ENCODE results near the gene TCHP. TPM values are rescaled to one million over a fixed set of nuclear protein-coding genes. Genes with fewer than 3 reads are reported as not detected.

Gene TCHP
- total and polyA plus RNA-seq, 2 of the 13 experiments (the other 11 are each of a cell fraction or from before 2014, with no cell fraction given): 6.7 to 12.2 TPM

- TF ChIP-seq ATF5 (CRISPR knock-in tag; IDR thresholded peaks at IDR 0.05; ENCODE audit: low read depth) (0 out of 2 replicates have a peak, but pooled peaks have one; percentile 34), TRIM22 (IDR thresholded peaks at IDR 0.05) (no peak), ELK4 (CRISPR knock-in tag; IDR thresholded peaks at IDR 0.05; ENCODE audit: borderline replicate concordance) (peak; percentile 56; the same call in 1 of the 2 replicates), SAP130 (CRISPR knock-in tag; IDR thresholded peaks at IDR 0.05; ENCODE audit: low read depth) (peak; percentile 96), BCL6 (CRISPR knock-in tag; IDR thresholded peaks at IDR 0.05) (peak; percentile 47; the same call in 1 of the 2 replicates), RFX3 (CRISPR knock-in tag; IDR thresholded peaks at IDR 0.05) (no peak), KDM1A (CRISPR knock-in tag; IDR thresholded peaks at IDR 0.05) (peak; percentile 30; the same call in 1 of the 2 replicates), ETV5 (CRISPR knock-in tag; IDR thresholded peaks at IDR 0.05; ENCODE audit: borderline replicate concordance) (peak; percentile 62), HMGXB3 (CRISPR knock-in tag; IDR thresholded peaks at IDR 0.05; ENCODE audit: borderline replicate concordance) (0 out of 2 replicates have a peak, but pooled peaks have one; percentile 42), SPEN (CRISPR knock-in tag; IDR thresholded peaks at IDR 0.05; ENCODE audit: low read depth) (peak; percentile 70; the same call in 1 of the 2 replicates), NONO (IDR thresholded peaks at IDR 0.05) (no peak), NONO (CRISPR knock-in tag; conservative IDR thresholded peaks at IDR 0.05) (peak; percentile 87), ZNF124 (CRISPR knock-in tag; IDR thresholded peaks at IDR 0.05) (no peak), TARDBP (CRISPR knock-in tag; IDR thresholded peaks at IDR 0.05) (peak; percentile 86), ZMYM4 (CRISPR knock-in tag; IDR thresholded peaks at IDR 0.05) (peak; percentile 73), FOXC1 (CRISPR knock-in tag; IDR thresholded peaks at IDR 0.05; ENCODE audit: borderline replicate concordance) (peak; percentile 64; the same call in 1 of the 2 replicates), AGO1 (IDR thresholded peaks at IDR 0.05; ENCODE audit: low read depth, low read length, poor library complexity, severe bottlenecking) (no peak), ZNF768 (CRISPR knock-in tag; IDR thresholded peaks at IDR 0.05) (peak; percentile 70; the same call in 1 of the 2 replicates), NR2F6 (IDR thresholded peaks at IDR 0.05) (no peak), NR2F6 (CRISPR knock-in tag; IDR thresholded peaks at IDR 0.05) (peak; percentile 45; the same call in 1 of the 2 replicates), ZNF782 (CRISPR knock-in tag; IDR thresholded peaks at IDR 0.05; ENCODE audit: borderline replicate concordance) (peak; percentile 63; the same call in 1 of the 2 replicates), TAF15 (IDR thresholded peaks at IDR 0.05; ENCODE audit: low read depth, low read length, poor library complexity, severe bottlenecking) (no peak), ZNF430 (CRISPR knock-in tag; IDR thresholded peaks at IDR 0.05) (0 out of 2 replicates have a peak, but pooled peaks have one; percentile 34)
These were observed at the start of gene TCHP (continued) for GRCh38 chr12:109899783-109900751.

All from HepG2 (cell line).